Activated T-helper 9 cell treated with anti-CD3 and anti-CD28 coated beads, Interleukin-2, amount 50 U/mL, for 16 hours (primary cell): ENCODE results near the gene STPG3.
A peak's percentile ranks its signal among the peaks of the same experiment; 100 is the strongest.

ENCODE experiments used
- DNase-seq: peaks from one replicate; pipeline ENCODE4 v3.0.0-alpha.2; 2020; ENCODE audit warnings: low read depth

Gene STPG3

GRCh38 chr9:137222190-137223077 lies 28.7 kb upstream of the STPG3 start, which contains the start of gene RNF208:
TSS of gene RNF208 (minus strand) at chr9:137222240. CDS start at chr9:137221212, 1,028 bp downstream.
- no peak for DNase-seq

- DNase-seq, result peak; percentile 97
Observed at GRCh38 chr9:137223078-137223970, 27.8 kb upstream of the STPG3 start.

GRCh38 chr9:137224830-137225694 lies 26.0 kb upstream of the STPG3 start, which contains the start of gene CYSRT1:
TSS of gene CYSRT1 (plus strand) at chr9:137225174. CDS start at chr9:137225622, 448 bp downstream.
- no peak for DNase-seq

DNA sequence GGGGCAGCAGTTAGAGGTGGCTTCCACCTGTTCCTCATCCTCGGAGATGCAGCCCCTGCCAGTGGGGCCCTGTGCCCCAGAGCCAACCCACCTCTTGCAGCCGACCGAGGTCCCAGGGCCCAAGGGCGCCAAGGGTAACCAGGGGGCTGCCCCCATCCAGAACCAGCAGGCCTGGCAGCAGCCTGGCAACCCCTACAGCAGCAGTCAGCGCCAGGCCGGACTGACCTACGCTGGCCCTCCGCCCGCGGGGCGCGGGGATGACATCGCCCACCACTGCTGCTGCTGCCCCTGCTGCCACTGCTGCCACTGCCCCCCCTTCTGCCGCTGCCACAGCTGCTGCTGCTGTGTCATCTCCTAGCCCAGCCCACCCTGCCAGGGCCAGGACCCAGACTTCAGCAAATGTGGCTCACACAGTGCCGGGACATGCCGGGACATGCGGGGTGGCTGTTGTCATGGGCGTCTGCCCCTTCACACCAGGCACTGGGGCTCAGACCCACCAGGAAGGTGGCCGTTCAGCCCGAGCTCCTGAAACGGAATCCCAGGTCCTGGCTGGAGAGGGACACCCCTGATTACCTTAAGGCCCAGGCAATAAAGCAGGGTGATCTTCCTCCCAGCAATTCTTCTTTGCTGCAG lies 25.3 kb upstream of the STPG3 start:
- no peak for DNase-seq

DNA sequence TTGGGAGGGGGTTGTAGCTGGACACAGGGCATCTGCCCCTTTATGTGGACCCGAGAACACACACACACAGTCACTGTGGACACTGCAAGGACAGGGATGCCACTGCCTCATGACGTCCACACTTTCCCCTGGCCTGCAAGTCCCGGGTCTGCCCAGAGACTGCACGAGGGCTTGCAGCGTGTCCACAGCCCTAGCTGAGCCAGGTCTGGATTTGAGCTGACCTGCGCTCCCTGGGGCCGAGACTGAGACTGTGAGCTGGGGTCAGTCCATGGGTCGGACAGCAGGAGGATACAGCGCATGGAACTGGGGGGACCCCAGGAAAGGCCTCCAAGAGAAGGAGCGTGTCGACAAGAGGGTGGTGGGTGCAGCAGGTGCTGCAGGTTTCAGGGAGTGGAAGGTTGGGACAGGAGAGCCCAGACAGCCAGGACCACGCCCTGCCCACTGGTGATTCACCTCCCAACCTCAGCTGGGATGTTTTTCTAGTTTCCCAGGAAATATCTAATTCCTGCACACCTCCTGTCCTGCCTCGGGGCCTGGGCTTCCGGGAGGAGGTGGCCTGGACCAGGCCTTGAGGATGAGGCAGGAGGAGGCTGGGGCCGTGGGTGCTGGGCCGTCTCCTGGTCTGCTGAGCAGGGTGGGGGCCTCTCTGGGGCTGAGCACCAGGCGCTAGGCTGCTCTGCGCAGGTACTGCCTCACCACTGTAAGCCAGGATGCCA lies 24.6 kb upstream of the STPG3 start:
- no peak for DNase-seq

GRCh38 chr9:137227054-137227852 lies 23.8 kb upstream of the STPG3 start, which contains the start of gene RNF224:
TSS of gene RNF224 (plus strand) at chr9:137227502. CDS start at chr9:137228336, 834 bp downstream.
- peak; percentile 69 for DNase-seq

DNA sequence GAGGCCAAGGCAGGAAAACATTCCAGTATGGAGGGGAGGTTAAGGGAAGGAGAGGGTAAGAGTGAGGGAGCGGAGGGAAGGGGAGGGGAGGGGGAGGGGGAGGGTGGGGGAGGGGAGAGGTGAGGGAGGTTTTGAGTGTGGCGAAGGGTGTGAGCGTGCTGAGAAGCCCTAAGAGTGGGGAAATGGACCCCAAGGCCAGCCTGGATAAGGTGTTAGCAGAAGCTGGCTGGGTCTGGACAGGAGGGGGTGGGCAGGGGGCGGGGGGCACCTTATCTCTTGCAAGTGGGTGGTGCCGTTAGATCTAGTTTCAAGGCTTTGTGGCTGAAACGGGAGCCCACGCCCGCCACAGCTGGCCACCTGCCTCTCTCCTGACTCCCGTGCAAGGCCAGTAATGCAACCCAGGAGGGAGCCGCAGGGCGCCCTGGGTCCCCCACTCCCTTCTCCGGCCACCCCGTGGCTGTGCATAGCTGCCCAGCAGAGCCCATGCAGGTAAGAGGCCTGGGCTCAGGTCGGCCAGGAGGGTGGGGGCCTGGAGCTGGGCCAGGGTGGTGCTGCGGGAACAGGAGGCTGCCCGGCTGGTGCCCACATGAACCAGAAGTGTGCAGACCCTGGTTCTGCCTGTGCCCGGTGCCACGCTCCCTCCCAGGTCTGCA lies 23.1 kb upstream of the STPG3 start:
- no peak for DNase-seq

GRCh38 chr9:137228506-137228967 lies 22.5 kb upstream of the STPG3 start:
- no peak for DNase-seq

DNA sequence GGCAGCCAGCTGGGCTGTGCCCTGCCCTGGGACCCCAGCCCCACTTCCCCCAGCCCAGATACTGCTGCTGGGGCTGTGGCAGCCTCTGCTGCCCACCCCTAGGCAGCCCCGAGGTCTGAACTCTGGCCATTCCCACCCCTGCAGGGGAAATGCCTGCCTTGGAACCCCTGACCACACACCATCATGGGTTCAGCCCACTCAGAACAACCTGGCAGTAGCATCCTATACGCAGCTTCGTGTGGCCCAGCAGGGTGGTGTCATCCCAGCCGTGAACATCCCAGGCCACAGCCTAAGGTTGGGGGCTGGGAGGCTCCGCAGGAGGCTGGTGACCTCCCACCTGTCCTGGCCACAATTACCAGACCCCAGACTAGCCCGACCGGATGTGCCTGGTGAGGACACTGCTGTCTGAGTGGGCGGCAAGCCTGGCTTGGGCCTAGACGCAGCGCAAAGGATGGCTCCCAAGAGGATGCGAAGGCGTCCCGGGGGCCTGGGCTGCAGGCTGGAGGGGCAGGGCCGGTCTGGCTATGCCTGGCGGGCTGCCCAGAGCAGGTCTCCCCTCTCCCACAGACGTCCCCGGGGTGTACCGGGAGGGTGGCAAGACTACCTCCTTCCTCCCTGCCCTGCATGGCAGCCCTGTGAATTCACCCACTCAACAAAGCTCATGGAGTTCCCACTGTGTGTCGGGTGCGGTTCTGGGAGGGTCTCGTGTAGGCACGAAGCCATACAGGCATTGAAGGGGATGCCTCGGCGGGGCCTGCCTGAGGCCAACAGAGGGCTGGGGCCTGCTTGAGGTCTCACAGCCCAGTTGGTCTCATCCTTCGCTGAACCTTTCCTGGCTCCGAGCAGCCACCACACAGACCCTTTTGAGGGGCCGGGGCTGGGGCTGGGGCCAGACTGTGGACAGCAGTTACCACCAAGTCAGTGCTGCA lies 21.9 kb upstream of the STPG3 start:
- no peak for DNase-seq

GRCh38 chr9:137229903-137230704 lies 21.0 kb upstream of the STPG3 start:
- DNase-seq, result no peak

GRCh38 chr9:137230705-137231371 lies 20.2 kb upstream of the STPG3 start, which contains the start of gene SLC34A3:
TSS of gene SLC34A3 (plus strand) at chr9:137230901. CDS start at chr9:137231703, 802 bp downstream.
- DNase-seq, result no peak

DNA sequence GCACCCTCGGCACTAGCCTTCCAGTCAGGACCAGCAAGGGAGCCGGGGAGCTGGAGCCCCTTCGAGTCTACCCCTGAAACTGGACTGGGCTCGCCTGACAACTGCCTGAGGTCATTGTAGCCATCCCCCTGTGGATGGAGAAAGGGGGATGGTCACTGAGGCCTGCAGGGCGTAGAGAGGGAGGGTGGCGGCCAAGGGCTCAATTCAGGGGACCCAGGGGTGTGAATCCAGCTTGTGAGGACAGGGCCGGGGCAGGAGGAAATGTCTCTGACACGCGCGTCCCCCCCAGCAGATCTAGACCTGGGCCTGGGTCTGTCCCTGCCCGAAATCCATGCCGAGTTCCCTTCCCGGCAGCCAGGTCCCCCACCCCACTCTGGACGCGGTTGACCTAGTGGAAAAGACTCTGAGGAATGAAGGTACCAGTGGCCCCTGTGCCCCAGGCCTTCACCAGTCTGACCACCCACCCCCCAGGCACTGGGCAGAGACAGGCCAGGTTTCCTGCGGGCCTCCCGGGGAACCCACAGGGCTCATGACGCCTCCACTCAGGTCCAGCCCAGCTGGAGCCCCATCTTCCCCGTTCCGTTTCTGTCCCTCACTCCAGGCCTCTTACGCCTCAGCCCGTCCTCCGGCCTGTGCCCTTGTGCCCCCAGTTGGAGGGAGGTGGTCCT lies 19.6 kb upstream of the STPG3 start:
- DNase-seq, result no peak

GRCh38 chr9:137232101-137232500 lies 19.0 kb upstream of the STPG3 start:
- no peak for DNase-seq

DNA sequence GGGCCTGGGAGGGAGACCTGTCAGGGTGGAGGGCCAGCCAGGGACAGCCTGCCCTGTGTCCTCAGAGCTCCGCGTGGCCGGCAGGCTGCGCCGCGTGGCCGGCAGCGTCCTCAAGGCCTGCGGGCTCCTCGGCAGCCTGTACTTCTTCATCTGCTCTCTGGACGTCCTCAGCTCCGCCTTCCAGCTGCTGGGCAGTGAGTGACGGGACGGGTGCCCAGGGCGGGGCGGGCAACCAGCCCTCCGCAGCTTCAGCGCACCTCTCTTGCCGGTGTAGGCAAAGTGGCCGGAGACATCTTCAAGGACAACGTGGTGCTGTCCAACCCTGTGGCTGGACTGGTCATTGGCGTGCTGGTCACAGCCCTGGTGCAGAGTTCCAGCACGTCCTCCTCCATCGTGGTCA lies 18.6 kb upstream of the STPG3 start:
- DNase-seq, result no peak

DNA sequence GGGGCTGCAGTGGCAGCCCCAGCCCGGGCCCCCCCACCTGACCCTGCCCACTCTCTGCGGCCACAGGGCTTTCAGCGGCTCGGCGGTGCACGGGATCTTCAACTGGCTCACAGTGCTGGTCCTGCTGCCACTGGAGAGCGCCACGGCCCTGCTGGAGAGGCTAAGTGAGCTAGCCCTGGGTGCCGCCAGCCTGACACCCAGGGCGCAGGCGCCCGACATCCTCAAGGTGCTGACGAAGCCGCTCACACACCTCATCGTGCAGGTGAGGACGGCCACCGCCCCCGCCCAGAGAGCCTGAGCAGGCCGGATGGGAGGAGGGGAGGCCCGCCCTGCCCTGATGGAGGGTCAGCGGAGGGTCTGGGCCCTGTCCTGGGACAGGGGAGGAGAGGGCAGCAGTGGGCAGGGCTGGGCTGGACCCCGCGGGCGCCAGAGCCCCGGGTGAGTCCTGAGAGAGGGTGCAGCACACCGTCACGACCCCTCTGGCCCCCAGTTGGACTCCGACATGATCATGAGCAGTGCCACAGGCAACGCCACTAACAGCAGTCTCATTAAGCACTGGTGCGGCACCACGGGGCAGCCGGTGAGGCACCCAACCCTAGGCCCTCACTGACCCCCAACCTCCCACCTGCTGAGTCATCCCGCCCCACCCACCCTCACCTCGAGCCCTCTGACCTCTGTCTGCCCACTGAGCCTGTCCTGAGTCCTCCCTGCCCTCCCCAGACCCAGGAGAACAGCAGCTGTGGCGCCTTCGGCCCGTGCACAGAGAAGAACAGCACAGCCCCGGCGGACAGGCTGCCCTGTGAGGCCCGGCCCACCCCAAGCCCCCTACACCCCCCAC lies 17.7 kb upstream of the STPG3 start:
- DNase-seq, result no peak
